Measurements from ENCODE around the gene MAST1.
"Not testable (repeated sequence)": the region's sequence is repeated elsewhere in the genome, so short reads cannot be mapped to it uniquely, and the experiment has no call there.

The MAST1 gene

DNA sequence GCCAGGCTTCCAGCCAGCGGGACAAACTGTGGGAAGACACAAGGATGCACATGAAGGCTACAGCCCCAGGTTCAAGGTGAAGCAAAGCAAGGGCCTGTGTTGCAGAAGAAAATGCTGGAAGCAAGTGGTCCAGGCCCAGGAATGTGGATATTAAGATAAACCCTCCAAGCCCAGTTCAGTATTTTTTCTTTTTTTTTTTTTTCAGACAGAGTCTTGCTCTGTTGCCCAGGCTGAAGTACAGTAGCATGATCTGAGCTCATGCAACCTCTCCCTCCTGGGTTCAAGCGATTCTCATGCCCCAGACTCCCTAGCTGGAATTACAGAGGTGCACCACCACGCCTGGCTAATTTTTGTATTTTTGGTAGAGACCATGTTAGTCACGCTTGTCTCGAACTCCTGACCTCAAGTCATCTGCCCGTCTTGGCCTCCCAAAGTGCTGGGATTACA, 41.2 kb upstream of the MAST1 start:
- no peak overlapping the region for H3K18ac ChIP-seq (ENCODE audit: low read length)
- H2AK5ac ChIP-seq (ENCODE audit: low read depth, low read length), result no peak overlapping the region
- no peaks in the 10 kb centered on the region for H3K9me3 ChIP-seq (replicated peaks in 1 of 2; ENCODE audit: control insufficient read depth in 2 of 2, insufficient read depth in 1 of 2, low read depth in 1 of 2, low read length in 2 of 2)
- H2BK120ac ChIP-seq (ENCODE audit: low read depth, low read length), result no peak overlapping the region
- no CpG with 5 or more reads among the region's 6 CpGs for WGBS, 2 donors (ENCODE audit: extremely low coverage in 2 of 2, insufficient read length in 2 of 2, insufficient replicate concordance in 1 of 2)
- peaks cover 13% of the 10 kb centered on the region for H3K79me1 ChIP-seq (ENCODE audit: low read depth, low read length)
- peaks cover 0 to 14% (median 3%) of the 10 kb centered on the region in 3 experiments for H3K27me3 ChIP-seq (ENCODE audit: control insufficient read depth in 3 of 3, insufficient read depth in 3 of 3, low read depth in 1 of 3, low read length in 3 of 3)
- no peak overlapping the region for H2BK5ac ChIP-seq (ENCODE audit: low read length)
- no peak overlapping the region for H3K4me2 ChIP-seq (ENCODE audit: insufficient read depth, low read length, poor library complexity, severe bottlenecking)
- no peak overlapping the region for H3K4ac ChIP-seq (ENCODE audit: low read length)
- no peak overlapping the region for H3K9ac ChIP-seq (ENCODE audit: low read depth, low read length, poor library complexity)
- H2BK12ac ChIP-seq (ENCODE audit: low read length), result no peak overlapping the region
- H2BK15ac ChIP-seq (ENCODE audit: low read length), result no peak overlapping the region
- no peak overlapping the region for H3K14ac ChIP-seq (ENCODE audit: low read length)
- DNase-seq (ENCODE audit: low spot score), result no peak
- no peak overlapping the region for H4K8ac ChIP-seq (ENCODE audit: low read depth, low read length)
- peaks cover 10 to 19% of the 10 kb centered on the region in 2 donors for H3K4me1 ChIP-seq (ENCODE audit: control insufficient read depth in 2 of 2, insufficient read depth in 1 of 2, low read depth in 1 of 2, low read length in 2 of 2)
- H3K4me3 ChIP-seq (ENCODE audit: low read length in 2 of 2), result no peak overlapping the region
- peaks cover 12 to 33% of the 10 kb centered on the region in 2 donors for H3K36me3 ChIP-seq (replicated peaks in 1 of 2; ENCODE audit: control insufficient read depth in 2 of 2, insufficient read depth in 2 of 2, low read length in 2 of 2)
- H4K91ac ChIP-seq (ENCODE audit: low read depth, low read length, poor library complexity), result no peak overlapping the region
- no peak overlapping the region for H2AFZ ChIP-seq (ENCODE audit: low read length)
- H3K27ac ChIP-seq (replicated peaks; ENCODE audit: low read length), result no peak overlapping the region
- no peak overlapping the region for H3K23ac ChIP-seq (ENCODE audit: low read depth, low read length, poor library complexity)

DNA sequence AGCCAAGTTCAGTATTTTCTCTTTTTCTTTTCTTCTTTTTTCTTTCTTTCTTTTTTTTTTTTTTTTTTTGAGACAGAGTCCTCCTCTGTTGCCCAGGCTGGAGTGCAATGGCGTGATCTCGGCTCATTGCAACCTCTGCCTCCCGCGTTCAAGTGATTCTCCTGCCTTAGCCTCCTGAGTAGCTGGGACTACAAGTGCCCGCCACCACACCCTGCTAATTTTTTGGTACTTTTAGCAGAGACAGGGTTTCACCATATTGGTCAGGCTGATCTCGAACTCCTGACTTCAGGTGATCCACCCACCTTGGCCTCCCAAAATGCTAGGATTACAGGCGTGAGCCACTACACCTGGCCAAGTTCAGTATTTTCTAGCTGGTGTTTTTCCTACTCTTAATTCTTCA, 40.7 kb upstream of the MAST1 start:
- DNase-seq (ENCODE audit: low spot score); H3K4me3 ChIP-seq (ENCODE audit: low read length in 2 of 2); H3K27me3 ChIP-seq (ENCODE audit: control insufficient read depth in 3 of 3, insufficient read depth in 3 of 3, low read depth in 1 of 3, low read length in 3 of 3); H2BK120ac ChIP-seq (ENCODE audit: low read depth, low read length); H3K27ac ChIP-seq (replicated peaks; ENCODE audit: low read length); H3K14ac ChIP-seq (ENCODE audit: low read length); H2AK5ac ChIP-seq (ENCODE audit: low read depth, low read length); H3K4me2 ChIP-seq (ENCODE audit: insufficient read depth, low read length, poor library complexity, severe bottlenecking); H4K91ac ChIP-seq (ENCODE audit: low read depth, low read length, poor library complexity); H3K18ac ChIP-seq (ENCODE audit: low read length); H2BK15ac ChIP-seq (ENCODE audit: low read length); H3K9ac ChIP-seq (ENCODE audit: low read depth, low read length, poor library complexity); H2BK5ac ChIP-seq (ENCODE audit: low read length); H2AFZ ChIP-seq (ENCODE audit: low read length); H3K4ac ChIP-seq (ENCODE audit: low read length); H2BK12ac ChIP-seq (ENCODE audit: low read length); H3K9me3 ChIP-seq (replicated peaks in 1 of 2; ENCODE audit: control insufficient read depth in 2 of 2, insufficient read depth in 1 of 2, low read depth in 1 of 2, low read length in 2 of 2); H4K8ac ChIP-seq (ENCODE audit: low read depth, low read length); H3K23ac ChIP-seq (ENCODE audit: low read depth, low read length, poor library complexity): not testable (repeated sequence)
- H3K79me1 ChIP-seq (ENCODE audit: low read depth, low read length), result peaks cover 13% of the 10 kb centered on the region
- peaks cover 14 to 22% of the 10 kb centered on the region in 2 donors for H3K4me1 ChIP-seq (ENCODE audit: control insufficient read depth in 2 of 2, insufficient read depth in 1 of 2, low read depth in 1 of 2, low read length in 2 of 2)
- H3K36me3 ChIP-seq (replicated peaks in 1 of 2; ENCODE audit: control insufficient read depth in 2 of 2, insufficient read depth in 2 of 2, low read length in 2 of 2), result peaks cover 12 to 33% of the 10 kb centered on the region in 2 donors
- no CpG with 5 or more reads among the region's 7 CpGs for WGBS, 2 donors (ENCODE audit: extremely low coverage in 2 of 2, insufficient read length in 2 of 2, insufficient replicate concordance in 1 of 2)

DNA sequence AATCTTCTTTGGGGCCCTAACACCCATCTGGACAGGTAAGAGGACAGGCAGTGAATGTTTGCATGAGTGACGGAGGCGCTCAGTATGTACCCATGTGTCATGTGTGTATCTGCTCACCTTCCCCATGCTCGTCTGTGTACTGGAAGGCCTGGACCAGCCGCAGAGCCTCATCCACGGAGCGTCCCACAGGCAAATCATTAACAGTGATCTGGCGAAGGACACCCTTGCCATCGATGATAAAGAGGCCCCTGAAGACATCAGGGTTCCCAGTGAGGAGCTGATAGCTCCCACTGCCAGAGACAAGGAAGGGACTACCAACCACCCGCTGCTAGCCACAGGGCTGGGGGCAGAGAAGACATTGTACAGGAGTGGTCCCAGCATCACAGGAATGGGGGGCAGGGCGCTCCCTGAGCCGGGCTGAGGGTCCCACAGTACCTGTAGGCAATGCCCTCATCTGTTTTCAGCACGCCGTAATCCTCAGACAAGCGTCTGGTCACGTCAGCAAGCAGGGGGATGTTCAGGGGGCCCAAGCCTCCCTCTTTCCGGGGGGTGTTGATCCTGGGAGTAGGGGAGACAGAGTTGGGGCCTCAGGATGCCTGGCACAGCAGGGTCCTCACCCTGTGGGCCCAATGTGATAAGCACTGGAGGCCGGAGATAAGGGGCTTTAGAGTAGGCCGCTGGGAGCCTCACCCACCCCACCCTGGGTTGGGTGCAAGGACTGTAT, 38.4 kb upstream of the MAST1 start:
- H2AFZ ChIP-seq (ENCODE audit: low read length), result no peak overlapping the region
- H3K4me2 ChIP-seq (ENCODE audit: insufficient read depth, low read length, poor library complexity, severe bottlenecking), result no peak overlapping the region
- H3K18ac ChIP-seq (ENCODE audit: low read length), result no peak overlapping the region
- H4K8ac ChIP-seq (ENCODE audit: low read depth, low read length), result no peak overlapping the region
- DNase-seq (ENCODE audit: low spot score), result no peak
- no peak overlapping the region for H2AK5ac ChIP-seq (ENCODE audit: low read depth, low read length)
- H3K36me3 ChIP-seq (replicated peaks in 1 of 2; ENCODE audit: control insufficient read depth in 2 of 2, insufficient read depth in 2 of 2, low read length in 2 of 2), result peaks cover 12 to 33% of the 10 kb centered on the region in 2 donors
- peaks cover 12 to 14% of the 10 kb centered on the region in 2 donors for H3K4me1 ChIP-seq (ENCODE audit: control insufficient read depth in 2 of 2, insufficient read depth in 1 of 2, low read depth in 1 of 2, low read length in 2 of 2)
- H3K27me3 ChIP-seq (ENCODE audit: control insufficient read depth in 3 of 3, insufficient read depth in 3 of 3, low read depth in 1 of 3, low read length in 3 of 3), result no peaks in the 10 kb centered on the region
- H2BK12ac ChIP-seq (ENCODE audit: low read length), result no peak overlapping the region
- no peak overlapping the region for H3K9ac ChIP-seq (ENCODE audit: low read depth, low read length, poor library complexity)
- H3K23ac ChIP-seq (ENCODE audit: low read depth, low read length, poor library complexity), result no peak overlapping the region
- WGBS, 2 donors (ENCODE audit: extremely low coverage in 2 of 2, insufficient read length in 2 of 2, insufficient replicate concordance in 1 of 2), result no CpG with 5 or more reads among the region's 18 CpGs
- H2BK15ac ChIP-seq (ENCODE audit: low read length), result no peak overlapping the region
- peaks cover 11% of the 10 kb centered on the region for H3K79me1 ChIP-seq (ENCODE audit: low read depth, low read length)
- no peak overlapping the region for H2BK5ac ChIP-seq (ENCODE audit: low read length)
- H3K4ac ChIP-seq (ENCODE audit: low read length), result no peak overlapping the region
- peak overlapping the region in 1 of 2 donors; percentile 86 for H3K4me3 ChIP-seq (ENCODE audit: low read length in 2 of 2)
- no peak overlapping the region for H3K27ac ChIP-seq (replicated peaks; ENCODE audit: low read length)
- H3K9me3 ChIP-seq (replicated peaks in 1 of 2; ENCODE audit: control insufficient read depth in 2 of 2, insufficient read depth in 1 of 2, low read depth in 1 of 2, low read length in 2 of 2), result no peaks in the 10 kb centered on the region
- H3K14ac ChIP-seq (ENCODE audit: low read length), result no peak overlapping the region
- H4K91ac ChIP-seq (ENCODE audit: low read depth, low read length, poor library complexity), result no peak overlapping the region
- no peak overlapping the region for H2BK120ac ChIP-seq (ENCODE audit: low read depth, low read length)

DNA sequence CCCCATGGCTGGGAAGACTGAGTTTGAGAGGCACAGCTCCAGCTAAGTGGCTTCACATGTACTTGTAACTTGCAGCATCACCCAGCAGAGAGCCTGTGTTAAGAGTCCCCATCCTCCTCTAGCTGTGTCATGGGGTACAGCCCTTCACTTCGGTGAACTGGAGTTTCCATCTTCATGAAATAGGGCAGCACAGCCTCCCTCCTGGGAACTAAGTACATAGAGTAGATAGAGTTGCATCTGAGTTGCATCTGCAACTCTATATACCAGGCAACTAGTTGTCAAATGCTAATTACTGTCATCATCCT, 37.9 kb upstream of the MAST1 start:
- no peaks in the 10 kb centered on the region for H3K9me3 ChIP-seq (replicated peaks in 1 of 2; ENCODE audit: control insufficient read depth in 2 of 2, insufficient read depth in 1 of 2, low read depth in 1 of 2, low read length in 2 of 2)
- H4K8ac ChIP-seq (ENCODE audit: low read depth, low read length), result no peak overlapping the region
- no peak overlapping the region for H2AFZ ChIP-seq (ENCODE audit: low read length)
- H3K36me3 ChIP-seq (replicated peaks in 1 of 2; ENCODE audit: control insufficient read depth in 2 of 2, insufficient read depth in 2 of 2, low read length in 2 of 2), result peaks cover 12 to 33% of the 10 kb centered on the region in 2 donors
- no peaks in the 10 kb centered on the region for H3K27me3 ChIP-seq (ENCODE audit: control insufficient read depth in 3 of 3, insufficient read depth in 3 of 3, low read depth in 1 of 3, low read length in 3 of 3)
- H2BK120ac ChIP-seq (ENCODE audit: low read depth, low read length), result no peak overlapping the region
- no CpG with 5 or more reads among the region's 1 CpG for WGBS, 2 donors (ENCODE audit: extremely low coverage in 2 of 2, insufficient read length in 2 of 2, insufficient replicate concordance in 1 of 2)
- no peak overlapping the region for H3K23ac ChIP-seq (ENCODE audit: low read depth, low read length, poor library complexity)
- peak overlapping the region; percentile 86 to 96 for H3K4me3 ChIP-seq (ENCODE audit: low read length in 2 of 2)
- no peak overlapping the region for H3K18ac ChIP-seq (ENCODE audit: low read length)
- peak overlapping the region; percentile 56 for H3K9ac ChIP-seq (ENCODE audit: low read depth, low read length, poor library complexity)
- H2BK15ac ChIP-seq (ENCODE audit: low read length), result no peak overlapping the region
- no peak overlapping the region for H2AK5ac ChIP-seq (ENCODE audit: low read depth, low read length)
- no peak overlapping the region for H3K14ac ChIP-seq (ENCODE audit: low read length)
- no peak overlapping the region for H3K4ac ChIP-seq (ENCODE audit: low read length)
- H4K91ac ChIP-seq (ENCODE audit: low read depth, low read length, poor library complexity), result no peak overlapping the region
- H2BK12ac ChIP-seq (ENCODE audit: low read length), result no peak overlapping the region
- H3K4me2 ChIP-seq (ENCODE audit: insufficient read depth, low read length, poor library complexity, severe bottlenecking), result peak overlapping the region; percentile 84
- H3K79me1 ChIP-seq (ENCODE audit: low read depth, low read length), result peaks cover 11% of the 10 kb centered on the region
- no peak for DNase-seq (ENCODE audit: low spot score)
- peaks cover 12 to 14% of the 10 kb centered on the region in 2 donors for H3K4me1 ChIP-seq (ENCODE audit: control insufficient read depth in 2 of 2, insufficient read depth in 1 of 2, low read depth in 1 of 2, low read length in 2 of 2)
- H3K27ac ChIP-seq (replicated peaks; ENCODE audit: low read length), result no peak overlapping the region
- H2BK5ac ChIP-seq (ENCODE audit: low read length), result no peak overlapping the region
